H9 (cell line): ENCODE data around the gene DNASE1L1. TPM values are rescaled to one million over a fixed set of nuclear protein-coding genes. Genes with fewer than 3 reads are reported as not detected.

ENCODE experiments used
- DNase-seq: peaks from one replicate; pipeline ENCODE4 v3.0.0-alpha.2; 2017
- H2AFZ ChIP-seq: one replicate; pipeline ENCODE4 v1.6.1; 2013; ENCODE audit warnings: mild to moderate bottlenecking, low read length, control low read depth, moderate library complexity
- H2AK5ac ChIP-seq: 2 replicates; pipeline ENCODE4 v1.6.1; 2013; ENCODE audit warnings: low read length, control low read depth, mixed read lengths; ENCODE audit not compliant: insufficient read length
- H2BK120ac ChIP-seq: one replicate; pipeline ENCODE4 v1.6.1; 2013; ENCODE audit warnings: low read depth, mild to moderate bottlenecking, low read length, control low read depth, inconsistent platforms; ENCODE audit not compliant: poor library complexity, severe bottlenecking
- H2BK12ac ChIP-seq: 2 replicates; pipeline ENCODE4 v1.6.1; 2013; ENCODE audit warnings: low read length, control low read depth, mixed read lengths, low read depth; ENCODE audit not compliant: insufficient read length
- H2BK15ac ChIP-seq: 2 replicates; pipeline ENCODE4 v1.6.1; 2013; ENCODE audit warnings: low read depth, low read length, control low read depth
- H2BK20ac ChIP-seq: one replicate; pipeline ENCODE4 v1.6.1; 2013; ENCODE audit warnings: low read depth, mild to moderate bottlenecking, low read length, control low read depth, inconsistent platforms; ENCODE audit not compliant: poor library complexity, severe bottlenecking
- H2BK5ac ChIP-seq: 2 replicates; pipeline ENCODE4 v1.6.1; 2013; ENCODE audit warnings: low read length, control low read depth, mixed read lengths; ENCODE audit not compliant: insufficient read length
- H3K14ac ChIP-seq: 2 replicates; pipeline ENCODE4 v1.6.1; 2013; ENCODE audit warnings: low read length, control low read depth; ENCODE audit not compliant: insufficient read depth
- H3K18ac ChIP-seq: 2 replicates; pipeline ENCODE4 v1.6.1; 2013; ENCODE audit warnings: low read depth, mild to moderate bottlenecking, mixed read lengths, low read length, control low read depth; ENCODE audit not compliant: insufficient read length
- H3K23ac ChIP-seq: 2 replicates; pipeline ENCODE4 v1.6.1; 2013; ENCODE audit warnings: low read length, control low read depth, mixed read lengths, low read depth; ENCODE audit not compliant: insufficient read length
- H3K23me2 ChIP-seq: 2 replicates; pipeline ENCODE4 v1.6.1; 2013; ENCODE audit warnings: low read depth, mild to moderate bottlenecking, mixed read lengths, low read length, control low read depth; ENCODE audit not compliant: insufficient read length, poor library complexity, severe bottlenecking
- H3K27ac ChIP-seq: 2 replicates; pipeline ENCODE4 v1.5.1; 2013; ENCODE audit warnings: low read length, control low read depth, mixed read lengths, low read depth; ENCODE audit not compliant: insufficient read length
- H3K27me3 ChIP-seq: 2 replicates; pipeline ENCODE4 v1.6.1; 2013; ENCODE audit warnings: low read length, control low read depth, inconsistent platforms; ENCODE audit not compliant: insufficient read depth
- H3K4ac ChIP-seq: 2 replicates; pipeline ENCODE4 v1.6.1; 2013; ENCODE audit warnings: low read depth, mild to moderate bottlenecking, control low read depth, inconsistent platforms, low read length, moderate library complexity
- H3K4me1 ChIP-seq: 2 replicates; pipeline ENCODE4 v1.6.1; 2013; ENCODE audit warnings: low read length, control low read depth, inconsistent platforms; ENCODE audit not compliant: insufficient read depth
- H3K4me2 ChIP-seq: 2 replicates; pipeline ENCODE4 v1.6.1; 2013; ENCODE audit warnings: low read length, control low read depth, mixed read lengths; ENCODE audit not compliant: insufficient read length, insufficient read depth
- H3K56ac ChIP-seq: 2 replicates; pipeline ENCODE4 v1.6.1; 2013; ENCODE audit warnings: low read depth, mild to moderate bottlenecking, mixed read lengths, low read length, control low read depth; ENCODE audit not compliant: insufficient read length
- H3K79me1 ChIP-seq: 2 replicates; pipeline ENCODE4 v1.6.1; 2013; ENCODE audit warnings: low read depth, mild to moderate bottlenecking, moderate library complexity, low read length, control low read depth, inconsistent platforms; ENCODE audit not compliant: insufficient read depth, poor library complexity, severe bottlenecking
- H3K79me2 ChIP-seq: 2 replicates; pipeline ENCODE4 v1.6.1; 2013; ENCODE audit warnings: low read length, control low read depth, inconsistent platforms; ENCODE audit not compliant: insufficient read depth
- H3K9ac ChIP-seq: 2 replicates; pipeline ENCODE4 v1.6.1; 2013; ENCODE audit warnings: low read length, control low read depth, mixed read lengths; ENCODE audit not compliant: insufficient read length; ENCODE audit errors: extremely low read depth
- H3K9me3 ChIP-seq: one replicate; pipeline ENCODE4 v1.6.1; 2013; ENCODE audit warnings: low read depth, low read length, inconsistent platforms; ENCODE audit not compliant: control insufficient read depth
- H3T11ph ChIP-seq: one replicate; pipeline ENCODE4 v1.6.1; 2013; ENCODE audit warnings: mild to moderate bottlenecking, low read length, control low read depth, inconsistent platforms
- H4K20me1 ChIP-seq: one replicate; pipeline ENCODE4 v1.6.1; 2013; ENCODE audit not compliant: control insufficient read depth, insufficient read length, insufficient read depth
- H4K5ac ChIP-seq: 2 replicates; pipeline ENCODE4 v1.6.1; 2013; ENCODE audit warnings: low read depth, mild to moderate bottlenecking, mixed read lengths, low read length, control low read depth; ENCODE audit not compliant: insufficient read length
- H4K8ac ChIP-seq: replicated peaks from 2 replicates; pipeline ENCODE4 v1.6.1; 2013; ENCODE audit warnings: low read length, control low read depth, mixed read lengths, low read depth; ENCODE audit not compliant: insufficient read length
- H4K91ac ChIP-seq: 2 replicates; pipeline ENCODE4 v1.6.1; 2013; ENCODE audit warnings: low read depth, mild to moderate bottlenecking, moderate library complexity, mixed read lengths, low read length, control low read depth; ENCODE audit not compliant: insufficient read length
- H3K27ac Mint-ChIP-seq, 3 experiments: 2 replicates in 2 of 3; 3 replicates in 1 of 3; pipeline ENCODE4 v1.8.0; 2020 to 2021; ENCODE audit warnings: mixed read lengths in 3 of 3, mild to moderate bottlenecking in 1 of 3, moderate library complexity in 1 of 3
- H3K27me3 Mint-ChIP-seq: 2 replicates; pipeline ENCODE4 v1.8.0; 2021; ENCODE audit warnings: low read depth, mild to moderate bottlenecking, moderate library complexity, mixed read lengths
- H3K36me3 Mint-ChIP-seq, 3 experiments: 2 replicates in 2 of 3; 3 replicates in 1 of 3; pipeline ENCODE4 v1.8.0; 2020 to 2021; ENCODE audit warnings: low read depth in 3 of 3, mixed read lengths in 3 of 3; ENCODE audit not compliant: insufficient read depth in 1 of 3
- H3K4me1 Mint-ChIP-seq, 2 experiments: 2 replicates each; pipeline ENCODE4 v1.8.0; 2020; ENCODE audit warnings: mixed read lengths in 2 of 2
- H3K4me3 Mint-ChIP-seq, 2 experiments: 2 replicates in 1 of 2; 3 replicates in 1 of 2; pipeline ENCODE4 v1.8.0; 2020 to 2021; ENCODE audit warnings: mild to moderate bottlenecking in 2 of 2, mixed read lengths in 2 of 2, moderate library complexity in 1 of 2
- H3K9me3 Mint-ChIP-seq, 2 experiments: 2 replicates in 1 of 2; 3 replicates in 1 of 2; pipeline ENCODE4 v1.8.0; 2020; ENCODE audit warnings: mild to moderate bottlenecking in 2 of 2, mixed read lengths in 2 of 2, moderate library complexity in 1 of 2
- CTCF ChIP-seq: fragments of 200-600 bp; sonication (generic); conservative IDR thresholded peaks from 3 replicates; pipeline ENCODE4 v1.8.0; 2021; ENCODE audit warnings: antibody characterized with exemption, mild to moderate bottlenecking
- WGBS: extraction: QIAGEN DNeasy Blood & Tissue Kit; methylation state at CpG from one replicate; pipeline ENCODE4 v1.1.7; 2013; ENCODE audit warnings: missing lambda C conversion rate, low lambda C conversion rate, mixed read lengths; ENCODE audit not compliant: insufficient read length; ENCODE audit errors: extremely low coverage; 5-methylcytosine and 5-hydroxymethylcytosine counted together
- total RNA-seq: library from RNA; stranded (reverse); gene quantifications from 2 replicates; pipeline ENCODE4 v1.2.1, GENCODE V29; 2021

DNASE1L1 gene
- total RNA-seq, 1 experiment from 2014 or later: 14.5 TPM

DNA sequence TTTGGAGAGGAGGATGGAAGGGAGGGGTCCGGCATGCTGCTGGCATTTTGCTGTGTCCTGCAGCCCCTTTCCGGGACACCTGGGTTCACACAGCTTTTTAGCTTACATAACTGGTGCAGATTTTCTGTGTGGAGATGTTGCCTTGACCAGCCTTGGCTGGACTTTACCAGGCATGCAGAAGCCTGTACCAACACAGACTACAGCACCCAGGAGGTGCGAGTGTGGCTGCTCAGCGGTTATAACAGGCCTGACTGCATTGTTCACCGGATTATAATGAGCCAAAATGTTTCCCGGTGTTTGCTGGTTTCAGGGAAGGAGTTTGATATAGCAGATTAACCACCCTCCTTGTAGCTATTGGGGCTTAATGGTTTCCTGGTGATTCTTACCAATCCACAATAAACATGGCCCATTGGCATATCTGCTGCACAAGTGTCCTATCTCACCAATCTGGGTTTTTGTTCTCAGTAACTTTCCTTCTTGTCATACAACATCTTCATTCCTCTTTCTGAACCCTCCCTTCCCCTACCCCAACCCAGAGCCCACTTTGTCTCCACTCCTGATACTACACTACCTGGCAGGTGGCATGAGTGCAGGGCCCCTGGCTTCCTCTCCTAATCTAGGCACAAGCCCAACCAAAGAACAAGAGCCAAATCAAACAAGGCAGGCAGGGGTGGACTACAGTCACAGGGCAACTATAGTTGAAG is 7.0 kb downstream of the DNASE1L1 start:
- H3K4me1 Mint-ChIP-seq: peaks cover 0 to 15% of the 10 kb centered on the region in 2 experiments; a peak in 2 of 4 replicates
- H3T11ph ChIP-seq: no peak overlapping the region
- H3K4me1 ChIP-seq: no peaks in the 10 kb centered on the region
- H2AFZ ChIP-seq: no peak overlapping the region
- H2BK15ac ChIP-seq: no peak overlapping the region
- H3K27me3 Mint-ChIP-seq: peaks cover 5% of the 10 kb centered on the region
- no peak overlapping the region for H2BK12ac ChIP-seq
- H3K36me3 Mint-ChIP-seq: peaks cover 30 to 49% (median 38%) of the 10 kb centered on the region in 3 experiments
- no peak overlapping the region for H3K4me2 ChIP-seq
- peaks cover 15% of the 10 kb centered on the region for H3K23me2 ChIP-seq
- no CpG with 5 or more reads among the region's 6 CpGs for WGBS
- TF ChIP-seq CTCF: no peak
- H3K9ac ChIP-seq: no peak overlapping the region
- no peak overlapping the region for H2BK120ac ChIP-seq
- H3K9me3 ChIP-seq: peaks cover 35% of the 10 kb centered on the region
- H3K18ac ChIP-seq: no peak overlapping the region
- peaks cover 3% of the 10 kb centered on the region; the same call in 1 of the 2 replicates for H3K79me2 ChIP-seq
- H3K56ac ChIP-seq: no peak overlapping the region
- H2BK5ac ChIP-seq: no peak overlapping the region
- no peak overlapping the region for H3K14ac ChIP-seq
- H3K4ac ChIP-seq: no peak overlapping the region
- H4K8ac ChIP-seq: no peak overlapping the region
- no peaks in the 10 kb centered on the region for H4K20me1 ChIP-seq
- no peak for DNase-seq
- peak overlapping the region in 1 of 3 experiments; percentile 89; a peak in 2 of 7 replicates for H3K27ac Mint-ChIP-seq
- peaks cover 77 to 82% of the 10 kb centered on the region in 2 experiments for H3K9me3 Mint-ChIP-seq
- H3K23ac ChIP-seq: no peak overlapping the region
- no peak overlapping the region for H3K27ac ChIP-seq
- H2AK5ac ChIP-seq: no peak overlapping the region
- H3K27me3 ChIP-seq: no peaks in the 10 kb centered on the region
- no peak overlapping the region for H3K4me3 Mint-ChIP-seq
- H3K79me1 ChIP-seq: no peaks in the 10 kb centered on the region
- H2BK20ac ChIP-seq: no peak overlapping the region
- H4K5ac ChIP-seq: no peak overlapping the region
- no peak overlapping the region for H4K91ac ChIP-seq
